Measurements from ENCODE around the gene BANK1. TPM values are rescaled to one million over a fixed set of nuclear protein-coding genes. Genes with fewer than 3 reads are reported as not detected.

BANK1 gene
- total RNA-seq, 2 experiments from 2014 or later = 0.20 to 0.22 TPM

DNA sequence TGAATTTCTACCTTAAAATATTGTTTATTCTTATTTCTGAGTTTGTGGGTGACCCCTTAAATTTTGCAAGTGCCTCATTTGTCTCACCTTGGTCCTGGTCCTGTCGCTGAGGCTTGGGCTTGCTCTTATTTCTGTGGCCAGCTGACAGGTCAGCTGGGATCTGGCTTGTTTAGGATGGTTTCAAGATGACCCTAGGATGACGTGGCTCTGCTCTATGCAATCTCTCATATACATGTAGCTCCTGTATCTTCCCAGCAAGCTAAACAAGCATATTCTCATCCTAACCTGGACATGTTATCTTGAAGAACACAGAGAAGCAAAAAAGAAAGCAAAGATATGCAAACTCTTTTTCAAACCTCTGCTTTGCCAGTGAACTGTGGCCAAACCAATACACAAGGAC is 158.4 kb downstream of the BANK1 start:
- H3K4me3 Mint-ChIP-seq = no peak overlapping the region
- CTCF ChIA-PET = no interaction called here
- ATAC-seq (ENCODE audit: poor library complexity) (no peak), DNase-seq (no peak)
- no peaks in the 10 kb centered on the region for H3K9me3 ChIP-seq (ENCODE audit: control insufficient read depth in 1 of 2, insufficient read depth in 1 of 2, low read length in 2 of 2)
- no peaks in the 10 kb centered on the region for H3K36me3 Mint-ChIP-seq (ENCODE audit: low read depth)
- intact Hi-C loops (cut with DNase I, micrococcal nuclease) = no loop called here
- no peaks in the 10 kb centered on the region for H3K36me3 ChIP-seq (ENCODE audit: insufficient read depth, low read length)
- H3K9me3 Mint-ChIP-seq = no peaks in the 10 kb centered on the region
- no peaks in the 10 kb centered on the region for H3K27me3 ChIP-seq (ENCODE audit: control insufficient read depth in 1 of 2, insufficient read depth in 2 of 2, low read length in 2 of 2)
- peaks cover 10% of the 10 kb centered on the region for H3K27me3 Mint-ChIP-seq
- POLR2A ChIA-PET = no interaction called here
- H3K4me3 ChIP-seq (ENCODE audit: low read length) = no peak overlapping the region
- no peaks in the 10 kb centered on the region for H3K4me1 ChIP-seq (ENCODE audit: insufficient read depth, low read length)
- H3K27ac ChIP-seq (ENCODE audit: low read depth in 1 of 2, low read length in 2 of 2) = no peak overlapping the region
- TF ChIP-seq, protein P1, sequence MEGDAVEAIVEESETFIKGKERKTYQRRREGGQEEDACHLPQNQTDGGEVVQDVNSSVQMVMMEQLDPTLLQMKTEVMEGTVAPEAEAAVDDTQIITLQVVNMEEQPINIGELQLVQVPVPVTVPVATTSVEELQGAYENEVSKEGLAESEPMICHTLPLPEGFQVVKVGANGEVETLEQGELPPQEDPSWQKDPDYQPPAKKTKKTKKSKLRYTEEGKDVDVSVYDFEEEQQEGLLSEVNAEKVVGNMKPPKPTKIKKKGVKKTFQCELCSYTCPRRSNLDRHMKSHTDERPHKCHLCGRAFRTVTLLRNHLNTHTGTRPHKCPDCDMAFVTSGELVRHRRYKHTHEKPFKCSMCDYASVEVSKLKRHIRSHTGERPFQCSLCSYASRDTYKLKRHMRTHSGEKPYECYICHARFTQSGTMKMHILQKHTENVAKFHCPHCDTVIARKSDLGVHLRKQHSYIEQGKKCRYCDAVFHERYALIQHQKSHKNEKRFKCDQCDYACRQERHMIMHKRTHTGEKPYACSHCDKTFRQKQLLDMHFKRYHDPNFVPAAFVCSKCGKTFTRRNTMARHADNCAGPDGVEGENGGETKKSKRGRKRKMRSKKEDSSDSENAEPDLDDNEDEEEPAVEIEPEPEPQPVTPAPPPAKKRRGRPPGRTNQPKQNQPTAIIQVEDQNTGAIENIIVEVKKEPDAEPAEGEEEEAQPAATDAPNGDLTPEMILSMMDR (IDR thresholded peaks at IDR 0.05) = no peak
- no peaks in the 10 kb centered on the region for H3K4me1 Mint-ChIP-seq (ENCODE audit: low read depth)
- no peak overlapping the region for H3K27ac Mint-ChIP-seq

GRCh38 chr4:101950258-101950979 is 159.9 kb downstream of the BANK1 start:
- ATAC-seq (ENCODE audit: poor library complexity) (no peak), DNase-seq (no peak)
- Mint-ChIP-seq H3K27ac (no peak overlapping the region), H3K4me1 (ENCODE audit: low read depth) (no peaks in the 10 kb centered on the region), H3K9me3 (no peaks in the 10 kb centered on the region), H3K36me3 (ENCODE audit: low read depth) (no peaks in the 10 kb centered on the region), H3K27me3 (peaks cover 4% of the 10 kb centered on the region), H3K4me3 (no peak overlapping the region)
- H3K27me3 ChIP-seq (ENCODE audit: control insufficient read depth in 1 of 2, insufficient read depth in 2 of 2, low read length in 2 of 2) = no peaks in the 10 kb centered on the region
- intact Hi-C loops (cut with DNase I, micrococcal nuclease) = no loop called here
- no peaks in the 10 kb centered on the region for H3K9me3 ChIP-seq (ENCODE audit: control insufficient read depth in 1 of 2, insufficient read depth in 1 of 2, low read length in 2 of 2)
- CTCF ChIA-PET = no interaction called here
- TF ChIP-seq, protein P1 (IDR thresholded peaks at IDR 0.05) = no peak
- H3K4me3 ChIP-seq (ENCODE audit: low read length) = no peak overlapping the region
- no peaks in the 10 kb centered on the region for H3K36me3 ChIP-seq (ENCODE audit: insufficient read depth, low read length)
- no peak overlapping the region for H3K27ac ChIP-seq (ENCODE audit: low read depth in 1 of 2, low read length in 2 of 2)
- POLR2A ChIA-PET = no interaction called here
- no peaks in the 10 kb centered on the region for H3K4me1 ChIP-seq (ENCODE audit: insufficient read depth, low read length)

DNA sequence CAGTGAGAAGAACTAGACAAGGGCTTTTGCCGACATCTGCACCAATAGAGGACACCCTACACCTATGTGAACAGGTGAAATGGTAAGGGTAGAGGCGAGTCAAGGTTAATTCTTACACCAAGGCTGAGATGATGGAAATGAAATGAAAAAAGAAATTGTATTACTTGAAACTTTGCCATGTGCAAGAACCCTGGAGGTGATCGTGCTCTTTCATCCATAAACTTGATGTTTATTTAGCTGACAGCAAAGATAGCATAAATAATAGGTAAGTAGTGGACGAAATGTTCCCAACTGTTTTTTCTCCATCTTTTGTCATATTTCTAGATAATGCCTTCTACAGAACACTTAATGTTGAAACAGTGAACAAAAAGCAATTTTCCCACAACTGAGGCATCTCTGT is 162.5 kb downstream of the BANK1 start:
- Histone ChIP-seq H3K9me3 (ENCODE audit: control insufficient read depth in 1 of 2, insufficient read depth in 1 of 2, low read length in 2 of 2) (no peaks in the 10 kb centered on the region), H3K4me3 (ENCODE audit: low read length) (no peak overlapping the region), H3K36me3 (ENCODE audit: insufficient read depth, low read length) (no peaks in the 10 kb centered on the region), H3K4me1 (ENCODE audit: insufficient read depth, low read length) (no peaks in the 10 kb centered on the region), H3K27me3 (ENCODE audit: control insufficient read depth in 1 of 2, insufficient read depth in 2 of 2, low read length in 2 of 2) (no peaks in the 10 kb centered on the region), H3K27ac (ENCODE audit: low read depth in 1 of 2, low read length in 2 of 2) (no peak overlapping the region)
- Mint-ChIP-seq H3K27me3 (peaks cover 4% of the 10 kb centered on the region), H3K9me3 (no peaks in the 10 kb centered on the region), H3K27ac (no peak overlapping the region), H3K4me3 (no peak overlapping the region), H3K4me1 (ENCODE audit: low read depth) (no peaks in the 10 kb centered on the region), H3K36me3 (ENCODE audit: low read depth) (no peaks in the 10 kb centered on the region)
- ATAC-seq (ENCODE audit: poor library complexity) = no peak
- TF ChIP-seq, protein P1 (IDR thresholded peaks at IDR 0.05) = no peak
- intact Hi-C loops (cut with DNase I, micrococcal nuclease) = no loop called here
- ChIA-PET CTCF (no interaction called here), POLR2A (no interaction called here)
- DNase-seq = no peak

All from CD4-positive, alpha-beta T cell (primary cell).